ENCODE results near the gene PLP1.
A peak's percentile ranks its signal among the peaks of the same experiment; 100 is the strongest.
"Not testable (repeated sequence)": the region's sequence is repeated elsewhere in the genome, so short reads cannot be mapped to it uniquely, and the experiment has no call there.

The PLP1 gene, protein sequence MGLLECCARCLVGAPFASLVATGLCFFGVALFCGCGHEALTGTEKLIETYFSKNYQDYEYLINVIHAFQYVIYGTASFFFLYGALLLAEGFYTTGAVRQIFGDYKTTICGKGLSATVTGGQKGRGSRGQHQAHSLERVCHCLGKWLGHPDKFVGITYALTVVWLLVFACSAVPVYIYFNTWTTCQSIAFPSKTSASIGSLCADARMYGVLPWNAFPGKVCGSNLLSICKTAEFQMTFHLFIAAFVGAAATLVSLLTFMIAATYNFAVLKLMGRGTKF

GRCh38 chrX:103776546-103776945, at the start of gene PLP1:
Gene PLP1, plus strand, starts transcription at chrX:103776840. Its CDS starts 156 bp downstream, at chrX:103776996.
- DNase-seq (ENCODE audit: low read depth): no peak

GRCh38 chrX:103727115-103727514, 49.5 kb upstream of the PLP1 start:
- DNase-seq (ENCODE audit: low read depth): no peak

GRCh38 chrX:103729015-103729414, 47.6 kb upstream of the PLP1 start:
- DNase-seq (ENCODE audit: low read depth): no peak

GRCh38 chrX:103730147-103730795, 46.4 kb upstream of the PLP1 start:
- DNase-seq (ENCODE audit: low read depth): no peak

GRCh38 chrX:103730796-103731493, 45.7 kb upstream of the PLP1 start:
- peak; percentile 62 for DNase-seq (ENCODE audit: low read depth)

DNA sequence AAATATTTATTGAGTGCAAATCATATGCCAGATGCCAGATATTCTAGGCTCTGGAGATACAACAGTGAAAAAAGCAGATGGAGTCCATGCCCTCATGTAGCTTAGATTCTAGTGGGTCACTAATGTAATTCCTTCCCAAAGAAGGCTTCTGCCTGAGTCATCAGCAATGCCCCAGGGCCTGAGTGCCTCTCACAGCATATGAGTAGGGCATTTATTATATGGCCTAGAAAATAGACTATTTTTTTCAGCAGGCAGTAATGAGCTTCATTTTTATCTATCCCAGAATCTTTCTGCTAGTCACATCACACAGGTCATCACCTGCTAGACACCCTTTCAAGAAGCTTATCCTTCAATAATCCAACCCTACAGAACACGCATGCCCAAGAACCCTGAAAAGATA, 43.6 kb upstream of the PLP1 start:
- DNase-seq (ENCODE audit: low read depth): no peak

DNA sequence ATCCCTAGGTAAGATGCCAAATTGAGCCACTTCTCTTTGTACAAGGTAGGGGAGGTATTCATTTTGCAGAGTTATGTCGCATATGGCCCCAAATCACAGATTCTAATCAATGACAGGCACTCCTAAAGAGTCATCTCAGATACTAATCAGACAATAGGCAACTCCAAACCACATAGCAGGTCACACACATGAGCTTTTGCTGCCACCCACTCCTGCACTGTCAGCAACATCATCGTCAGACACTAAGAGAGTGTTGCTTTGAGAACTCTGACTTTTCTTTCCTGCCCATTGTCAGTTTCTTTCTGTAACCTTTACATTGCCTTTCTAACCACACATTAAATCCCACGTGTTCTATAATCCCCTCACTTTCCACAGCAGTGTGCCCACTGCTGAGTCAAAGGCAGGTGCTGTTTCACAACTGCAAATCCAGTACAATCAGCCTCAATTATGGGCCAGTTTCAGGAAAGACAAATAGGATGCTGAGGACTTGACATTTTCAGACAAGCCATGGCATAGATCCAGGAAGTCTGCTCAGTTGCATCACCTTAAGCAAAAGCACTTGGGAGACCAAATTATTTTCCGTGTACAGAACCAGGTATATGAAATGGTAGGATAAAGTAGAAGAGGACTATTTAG, 42.4 kb upstream of the PLP1 start:
- DNase-seq (ENCODE audit: low read depth): no peak

DNA sequence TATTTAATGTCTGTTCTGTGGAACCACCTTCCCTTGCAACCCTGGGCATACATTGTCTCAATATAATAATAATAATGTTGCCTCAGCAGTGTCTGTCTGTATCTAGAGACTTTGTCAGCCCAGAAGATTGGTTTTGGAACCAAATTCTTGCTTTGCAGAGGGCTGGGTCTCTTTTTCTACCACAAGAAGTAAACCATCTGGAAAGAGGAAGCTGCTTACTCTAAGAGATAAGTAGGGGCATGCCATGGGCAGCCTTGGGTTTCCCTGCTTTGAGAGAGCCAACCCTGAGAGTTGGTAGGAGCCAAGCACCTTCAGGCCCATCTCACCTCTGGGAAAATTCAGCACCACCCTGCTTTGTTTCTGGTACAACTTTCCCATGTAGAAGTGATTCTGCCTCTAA, 38.9 kb upstream of the PLP1 start:
- DNase-seq (ENCODE audit: low read depth): no peak

GRCh38 chrX:103739421-103739820, 37.2 kb upstream of the PLP1 start:
- DNase-seq (ENCODE audit: low read depth): no peak

DNA sequence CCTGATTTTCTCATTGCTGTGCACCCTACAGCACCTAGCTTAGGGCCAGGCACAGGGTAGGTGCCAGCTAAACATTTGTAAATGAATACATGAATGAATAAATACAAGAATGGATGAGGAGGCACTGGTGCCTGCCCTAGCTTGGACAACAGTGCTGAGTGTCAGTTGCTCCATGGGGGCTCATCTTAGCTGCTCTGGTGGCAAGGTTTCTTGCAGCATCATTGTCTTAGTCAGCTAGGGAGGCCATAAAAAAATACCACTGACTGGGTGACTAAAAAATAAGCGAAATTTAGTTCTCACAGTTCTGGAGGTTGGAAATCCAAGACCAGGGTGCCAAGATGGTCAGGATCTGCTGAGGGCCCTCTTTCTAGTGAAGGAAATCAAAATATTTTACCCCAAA, 34.8 kb upstream of the PLP1 start:
- DNase-seq (ENCODE audit: low read depth): no peak

GRCh38 chrX:103742339-103742738, 34.3 kb upstream of the PLP1 start:
- DNase-seq (ENCODE audit: low read depth): no peak

DNA sequence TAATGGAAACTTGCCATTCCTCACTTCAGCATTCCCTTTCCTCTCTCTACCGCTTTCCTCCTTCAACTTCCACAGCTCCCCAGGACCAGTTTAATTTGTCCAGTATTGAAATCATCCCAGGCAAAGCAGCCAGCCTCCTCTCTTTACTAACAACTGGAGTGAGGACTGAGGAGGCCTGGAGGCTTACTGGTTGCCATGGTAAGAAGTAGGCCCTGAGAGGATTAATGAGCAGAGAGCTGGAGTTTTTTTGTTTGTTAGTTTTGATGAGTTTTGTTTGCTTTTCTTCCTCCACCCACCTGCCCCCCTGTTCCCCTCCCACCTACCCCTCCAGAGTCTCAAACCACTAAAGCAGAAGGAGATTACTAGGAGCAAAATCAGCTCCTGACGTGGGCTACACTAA, 29.5 kb upstream of the PLP1 start:
- no peak for DNase-seq (ENCODE audit: low read depth)

- no peak for DNase-seq (ENCODE audit: low read depth)
These were observed 22.2 kb upstream of the PLP1 start for GRCh38 chrX:103754401-103754800.

DNA sequence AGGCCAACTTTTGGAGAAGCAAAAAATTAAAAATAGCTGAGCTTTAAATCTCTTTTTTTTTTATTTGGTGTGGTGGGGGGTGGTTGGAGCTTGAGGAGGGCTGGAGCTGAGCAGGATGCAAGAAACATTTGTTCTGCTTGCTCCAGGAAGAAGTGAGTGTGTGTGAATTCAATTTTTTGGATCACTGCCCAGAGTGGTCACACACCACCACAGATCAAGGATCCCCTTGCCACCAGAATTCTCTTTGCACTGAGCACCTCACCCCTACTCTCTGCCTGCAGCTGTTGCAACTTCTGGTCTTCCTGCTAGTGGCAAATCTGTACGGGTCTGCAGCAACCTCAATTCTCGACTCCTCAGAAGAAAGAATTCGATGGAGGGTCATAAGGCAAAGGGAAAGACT, 19.9 kb upstream of the PLP1 start:
- DNase-seq (ENCODE audit: low read depth): no peak

DNA sequence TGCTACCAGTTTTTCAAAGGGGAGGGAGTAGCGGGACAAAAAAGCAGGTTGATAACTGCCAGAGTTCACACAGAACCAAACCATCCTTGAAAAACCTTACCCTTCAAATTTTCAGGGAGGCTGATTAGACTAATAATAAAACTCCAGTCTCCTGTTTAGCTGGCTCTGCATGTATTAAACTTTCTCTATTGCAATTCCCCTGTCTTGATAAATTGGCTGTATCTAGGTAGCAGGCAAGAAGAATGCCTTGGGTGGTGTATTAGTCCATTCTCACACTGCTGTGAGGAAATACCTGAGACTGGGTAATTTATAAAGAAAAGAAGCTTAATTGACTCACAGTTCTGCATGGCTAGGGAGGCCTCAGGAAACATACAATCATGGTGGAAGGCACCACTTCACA, 18.1 kb upstream of the PLP1 start:
- no peak for DNase-seq (ENCODE audit: low read depth)

GRCh38 chrX:103763541-103763940, 13.1 kb upstream of the PLP1 start:
- not testable (repeated sequence) for DNase-seq (ENCODE audit: low read depth)

DNA sequence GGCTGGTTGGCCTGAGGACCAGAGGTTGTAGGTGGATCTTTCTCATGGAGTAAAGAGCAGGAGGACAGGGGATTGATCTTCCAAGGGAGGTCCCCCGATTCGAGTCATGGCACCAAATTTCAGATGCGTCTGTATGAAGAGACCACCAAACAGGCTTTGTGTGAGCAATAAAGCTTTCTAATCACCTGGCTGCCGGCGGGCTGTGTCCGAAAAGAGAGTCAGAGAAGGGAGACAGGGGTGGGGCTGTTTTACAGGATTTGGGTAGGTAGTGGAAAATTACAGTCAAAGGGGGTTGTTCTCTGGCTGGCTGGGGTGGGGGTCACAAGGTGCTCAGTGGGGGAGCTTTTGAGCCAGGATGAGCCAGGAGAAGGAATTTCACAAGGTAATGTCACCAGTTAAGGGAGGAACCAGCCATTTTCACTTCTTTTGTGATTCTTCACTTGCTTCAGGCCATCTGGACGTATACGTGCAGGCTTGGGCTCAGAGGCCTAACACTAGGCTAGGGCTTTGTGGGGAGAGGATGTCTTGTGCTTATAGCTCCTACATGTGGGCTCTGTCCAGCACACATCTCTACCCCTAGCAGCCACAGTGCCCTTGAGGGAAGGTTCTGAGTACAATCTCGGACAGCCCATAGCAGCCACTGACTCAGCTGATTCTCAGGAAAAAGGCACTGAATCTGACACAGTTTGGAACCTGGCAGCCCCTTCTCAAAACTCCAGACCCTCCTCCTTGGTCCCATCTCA, 9.7 kb upstream of the PLP1 start:
- not testable (repeated sequence) for DNase-seq (ENCODE audit: low read depth)

- no peak for DNase-seq (ENCODE audit: low read depth)
These were observed 3.2 kb upstream of the PLP1 start for GRCh38 chrX:103773445-103773844.

- no peak for DNase-seq (ENCODE audit: low read depth)
These were observed 2.5 kb upstream of the PLP1 start for GRCh38 chrX:103774070-103774642.

DNA sequence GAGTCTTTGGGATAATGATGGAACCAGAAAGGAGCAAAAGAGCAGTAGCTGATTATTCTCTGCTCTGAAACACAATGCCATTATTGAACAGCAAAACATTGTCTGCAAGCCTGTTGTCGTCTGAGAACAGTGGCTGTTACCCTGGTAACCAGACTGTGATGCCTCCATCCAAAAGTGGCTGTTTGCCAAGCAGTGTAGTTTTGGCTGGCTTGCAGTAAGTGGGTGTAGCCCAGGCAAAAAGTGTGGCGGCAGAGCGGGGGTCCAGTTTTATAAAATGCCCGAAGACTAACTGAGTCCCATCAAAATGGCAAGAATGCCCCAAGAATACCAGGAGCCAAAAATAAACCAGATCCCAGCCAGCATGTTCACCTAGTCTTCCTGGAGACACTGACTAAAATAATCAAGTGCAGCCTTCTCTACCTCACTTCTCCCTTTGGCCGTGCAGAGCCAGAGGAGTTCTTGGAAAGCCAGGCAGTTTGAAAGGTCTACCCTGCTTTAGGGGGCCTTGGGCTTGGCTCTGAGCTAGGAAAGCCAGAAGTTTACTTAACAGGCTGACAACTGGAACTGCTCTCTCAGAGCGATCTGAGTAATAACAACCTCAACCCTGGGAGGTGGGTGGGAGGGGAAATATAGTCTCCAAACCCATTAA, 2.6 kb downstream of the PLP1 start:
- DNase-seq (ENCODE audit: low read depth): no peak

DNA sequence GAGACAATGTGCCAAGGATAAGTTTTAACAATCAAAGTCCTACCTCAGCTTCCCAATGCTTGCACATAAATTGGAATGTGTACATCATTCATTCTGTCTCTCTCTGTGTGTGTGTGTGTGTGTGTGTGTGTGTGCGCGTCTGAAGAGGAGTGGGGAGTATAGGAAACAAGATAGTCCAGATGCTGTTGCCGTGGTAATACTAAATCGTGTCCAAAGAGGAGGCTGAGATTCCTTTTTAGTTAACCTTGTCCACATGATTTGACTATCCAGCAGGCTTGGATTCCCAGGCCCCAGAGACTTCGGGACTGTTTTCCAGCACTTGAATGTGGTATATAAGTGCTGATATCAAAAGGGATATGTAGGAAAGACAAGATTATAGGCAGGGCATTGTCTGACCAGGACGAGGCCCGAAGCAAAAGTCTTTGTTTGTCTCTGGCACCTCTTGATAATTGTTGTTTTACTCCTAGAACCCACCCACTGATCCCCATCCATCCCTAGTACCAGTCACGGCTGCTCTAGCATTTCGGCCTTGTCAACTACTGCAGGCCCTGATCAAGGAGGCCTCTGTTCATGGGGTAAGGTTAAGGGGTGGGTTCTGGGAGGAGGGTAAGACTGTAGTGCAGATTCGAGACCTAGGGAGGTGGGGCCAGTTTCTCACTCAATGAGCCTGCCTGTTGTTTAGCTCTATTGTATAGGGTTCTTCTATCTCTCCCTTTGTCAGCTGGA, 3.9 kb downstream of the PLP1 start:
- no peak for DNase-seq (ENCODE audit: low read depth)
